ENCODE results near the gene PTPRD.

Gene PTPRD

GRCh38 chr9:8560560-8561525, 2052.0 kb downstream of the PTPRD start:
- no peak overlapping the region for H3K4me3 ChIP-seq (ENCODE audit: insufficient read depth, low read depth, low read length)

GRCh38 chr9:8558176-8558575, 2054.6 kb downstream of the PTPRD start:
- H3K4me1 ChIP-seq (ENCODE audit: control insufficient read depth, insufficient read depth, low read length): peaks cover 8% of the 10 kb centered on the region
- H3K36me3 ChIP-seq (ENCODE audit: control insufficient read depth, insufficient read depth, low read length): no peaks in the 10 kb centered on the region
- H3K9me3 ChIP-seq (ENCODE audit: control insufficient read depth, low read length): no peaks in the 10 kb centered on the region
- no peaks in the 10 kb centered on the region for H3K27me3 ChIP-seq (ENCODE audit: control insufficient read depth, insufficient read depth, low read length, poor library complexity, severe bottlenecking)
- H3K27ac ChIP-seq (ENCODE audit: insufficient read depth, low read depth, low read length, poor library complexity, severe bottlenecking): no peak overlapping the region
- H3K4me3 ChIP-seq (ENCODE audit: insufficient read depth, low read depth, low read length): no peak overlapping the region
- WGBS, 2 experiments: 82 to 88% methylated on average over 2 of the region's 2 CpGs

More at GRCh38 chr9:8560560-8561525, 2052.0 kb downstream of the PTPRD start:
- Histone ChIP-seq H3K36me3 (ENCODE audit: control insufficient read depth, insufficient read depth, low read length) (no peaks in the 10 kb centered on the region), H3K27ac (ENCODE audit: insufficient read depth, low read depth, low read length, poor library complexity, severe bottlenecking) (no peak overlapping the region), H3K9me3 (ENCODE audit: control insufficient read depth, low read length) (no peaks in the 10 kb centered on the region), H3K27me3 (ENCODE audit: control insufficient read depth, insufficient read depth, low read length, poor library complexity, severe bottlenecking) (no peaks in the 10 kb centered on the region), H3K4me1 (ENCODE audit: control insufficient read depth, insufficient read depth, low read length) (peaks cover 8% of the 10 kb centered on the region)
- 51 to 53% methylated on average over 6 of the region's 6 CpGs for WGBS, 2 experiments

- peaks cover 6% of the 10 kb centered on the region for H3K4me1 ChIP-seq (ENCODE audit: control insufficient read depth, insufficient read depth, low read length)
- H3K4me3 ChIP-seq (ENCODE audit: insufficient read depth, low read depth, low read length): no peak overlapping the region
- H3K36me3 ChIP-seq (ENCODE audit: control insufficient read depth, insufficient read depth, low read length): no peaks in the 10 kb centered on the region
- no peak overlapping the region for H3K27ac ChIP-seq (ENCODE audit: insufficient read depth, low read depth, low read length, poor library complexity, severe bottlenecking)
- WGBS, 2 experiments: 91 to 92% methylated on average over 4 of the region's 4 CpGs
- no peaks in the 10 kb centered on the region for H3K9me3 ChIP-seq (ENCODE audit: control insufficient read depth, low read length)
- no peaks in the 10 kb centered on the region for H3K27me3 ChIP-seq (ENCODE audit: control insufficient read depth, insufficient read depth, low read length, poor library complexity, severe bottlenecking)
These were observed 2056.9 kb downstream of the PTPRD start for GRCh38 chr9:8555762-8556500.

GRCh38 chr9:8553444-8553843, 2059.4 kb downstream of the PTPRD start:
- 95 to 98% methylated on average over 3 of the region's 4 CpGs for WGBS, 2 experiments
- Histone ChIP-seq H3K4me3 (ENCODE audit: insufficient read depth, low read depth, low read length) (no peak overlapping the region), H3K4me1 (ENCODE audit: control insufficient read depth, insufficient read depth, low read length) (no peaks in the 10 kb centered on the region), H3K36me3 (ENCODE audit: control insufficient read depth, insufficient read depth, low read length) (no peaks in the 10 kb centered on the region), H3K27me3 (ENCODE audit: control insufficient read depth, insufficient read depth, low read length, poor library complexity, severe bottlenecking) (no peaks in the 10 kb centered on the region), H3K27ac (ENCODE audit: insufficient read depth, low read depth, low read length, poor library complexity, severe bottlenecking) (no peak overlapping the region), H3K9me3 (ENCODE audit: control insufficient read depth, low read length) (no peaks in the 10 kb centered on the region)

- Histone ChIP-seq H3K4me3 (ENCODE audit: insufficient read depth, low read depth, low read length) (no peak overlapping the region), H3K9me3 (ENCODE audit: control insufficient read depth, low read length) (no peaks in the 10 kb centered on the region), H3K36me3 (ENCODE audit: control insufficient read depth, insufficient read depth, low read length) (no peaks in the 10 kb centered on the region), H3K27me3 (ENCODE audit: control insufficient read depth, insufficient read depth, low read length, poor library complexity, severe bottlenecking) (no peaks in the 10 kb centered on the region), H3K27ac (ENCODE audit: insufficient read depth, low read depth, low read length, poor library complexity, severe bottlenecking) (no peak overlapping the region), H3K4me1 (ENCODE audit: control insufficient read depth, insufficient read depth, low read length) (no peaks in the 10 kb centered on the region)
- 75 to 90% methylated on average over 3 of the region's 3 CpGs for WGBS, 2 experiments
These were observed 2060.1 kb downstream of the PTPRD start for GRCh38 chr9:8552732-8553131.

- Histone ChIP-seq H3K36me3 (ENCODE audit: control insufficient read depth, insufficient read depth, low read length) (no peaks in the 10 kb centered on the region), H3K27me3 (ENCODE audit: control insufficient read depth, insufficient read depth, low read length, poor library complexity, severe bottlenecking) (no peaks in the 10 kb centered on the region), H3K4me3 (ENCODE audit: insufficient read depth, low read depth, low read length) (no peak overlapping the region), H3K27ac (ENCODE audit: insufficient read depth, low read depth, low read length, poor library complexity, severe bottlenecking) (no peak overlapping the region), H3K9me3 (ENCODE audit: control insufficient read depth, low read length) (no peaks in the 10 kb centered on the region), H3K4me1 (ENCODE audit: control insufficient read depth, insufficient read depth, low read length) (no peaks in the 10 kb centered on the region)
- 89 to 90% methylated on average over 1 of the region's 1 CpG for WGBS, 2 experiments
These were observed 2063.6 kb downstream of the PTPRD start for GRCh38 chr9:8549214-8549613.

GRCh38 chr9:8543219-8543618, 2069.6 kb downstream of the PTPRD start:
- H3K4me3 ChIP-seq (ENCODE audit: insufficient read depth, low read depth, low read length): no peak overlapping the region
- no peak overlapping the region for H3K27ac ChIP-seq (ENCODE audit: insufficient read depth, low read depth, low read length, poor library complexity, severe bottlenecking)
- 86 to 100% methylated on average over 2 of the region's 2 CpGs for WGBS, 2 experiments
- no peaks in the 10 kb centered on the region for H3K27me3 ChIP-seq (ENCODE audit: control insufficient read depth, insufficient read depth, low read length, poor library complexity, severe bottlenecking)
- no peaks in the 10 kb centered on the region for H3K4me1 ChIP-seq (ENCODE audit: control insufficient read depth, insufficient read depth, low read length)
- H3K9me3 ChIP-seq (ENCODE audit: control insufficient read depth, low read length): no peaks in the 10 kb centered on the region
- H3K36me3 ChIP-seq (ENCODE audit: control insufficient read depth, insufficient read depth, low read length): no peaks in the 10 kb centered on the region

- no peak overlapping the region for H3K4me3 ChIP-seq (ENCODE audit: insufficient read depth, low read depth, low read length)
- H3K9me3 ChIP-seq (ENCODE audit: control insufficient read depth, low read length): no peaks in the 10 kb centered on the region
- no peaks in the 10 kb centered on the region for H3K36me3 ChIP-seq (ENCODE audit: control insufficient read depth, insufficient read depth, low read length)
- no peaks in the 10 kb centered on the region for H3K4me1 ChIP-seq (ENCODE audit: control insufficient read depth, insufficient read depth, low read length)
- 91 to 95% methylated on average over 4 of the region's 4 CpGs for WGBS, 2 experiments
- no peak overlapping the region for H3K27ac ChIP-seq (ENCODE audit: insufficient read depth, low read depth, low read length, poor library complexity, severe bottlenecking)
- no peaks in the 10 kb centered on the region for H3K27me3 ChIP-seq (ENCODE audit: control insufficient read depth, insufficient read depth, low read length, poor library complexity, severe bottlenecking)
These were observed 2070.3 kb downstream of the PTPRD start for GRCh38 chr9:8542537-8542936.

- no peak overlapping the region for H3K27ac ChIP-seq (ENCODE audit: insufficient read depth, low read depth, low read length, poor library complexity, severe bottlenecking)
- H3K36me3 ChIP-seq (ENCODE audit: control insufficient read depth, insufficient read depth, low read length): no peaks in the 10 kb centered on the region
- no peaks in the 10 kb centered on the region for H3K27me3 ChIP-seq (ENCODE audit: control insufficient read depth, insufficient read depth, low read length, poor library complexity, severe bottlenecking)
- no peaks in the 10 kb centered on the region for H3K4me1 ChIP-seq (ENCODE audit: control insufficient read depth, insufficient read depth, low read length)
- H3K9me3 ChIP-seq (ENCODE audit: control insufficient read depth, low read length): no peaks in the 10 kb centered on the region
- 96 to 97% methylated on average over 5 of the region's 5 CpGs for WGBS, 2 experiments
- H3K4me3 ChIP-seq (ENCODE audit: insufficient read depth, low read depth, low read length): no peak overlapping the region
These were observed 2073.1 kb downstream of the PTPRD start for GRCh38 chr9:8539681-8540197.

- Histone ChIP-seq H3K4me3 (ENCODE audit: insufficient read depth, low read depth, low read length) (no peak overlapping the region), H3K4me1 (ENCODE audit: control insufficient read depth, insufficient read depth, low read length) (no peaks in the 10 kb centered on the region), H3K36me3 (ENCODE audit: control insufficient read depth, insufficient read depth, low read length) (no peaks in the 10 kb centered on the region), H3K9me3 (ENCODE audit: control insufficient read depth, low read length) (no peaks in the 10 kb centered on the region), H3K27me3 (ENCODE audit: control insufficient read depth, insufficient read depth, low read length, poor library complexity, severe bottlenecking) (no peaks in the 10 kb centered on the region), H3K27ac (ENCODE audit: insufficient read depth, low read depth, low read length, poor library complexity, severe bottlenecking) (no peak overlapping the region)
- WGBS, 2 experiments: 74 to 94% methylated on average over 2 of the region's 2 CpGs
These were observed 2076.0 kb downstream of the PTPRD start for GRCh38 chr9:8536845-8537244.
